Parathyroid adenoma (tissue), 2 donors: ENCODE measurements around the gene C10orf120.

ENCODE experiments used
- H2AFZ ChIP-seq: fragments of 300-600 bp; sonication (generic); one replicate; pipeline ENCODE4 v1.7.0; 2017; ENCODE audit warnings: antibody characterized with exemption, mild to moderate bottlenecking
- H3K27ac ChIP-seq: fragments of 300-600 bp; sonication (generic); one replicate; pipeline ENCODE4 v1.7.0; 2017
- H3K27me3 ChIP-seq: fragments of 300-600 bp; sonication (generic); one replicate; pipeline ENCODE4 v1.7.0; 2017; ENCODE audit warnings: low read length; ENCODE audit not compliant: control insufficient read depth, insufficient read depth
- H3K36me3 ChIP-seq: fragments of 300-600 bp; sonication (generic); one replicate; pipeline ENCODE4 v1.7.0; 2017; ENCODE audit warnings: low read length; ENCODE audit not compliant: control insufficient read depth, insufficient read depth
- H3K4me1 ChIP-seq: fragments of 300-600 bp; sonication (generic); one replicate; pipeline ENCODE4 v1.7.0; 2017; ENCODE audit warnings: control low read depth
- H3K4me2 ChIP-seq: fragments of 300-600 bp; sonication (generic); one replicate; pipeline ENCODE4 v1.7.0; 2017; ENCODE audit warnings: low read length
- H3K4me3 ChIP-seq: fragments of 300-600 bp; sonication (generic); one replicate; pipeline ENCODE4 v1.7.0; 2017; ENCODE audit warnings: low read depth, low read length
- H3K79me2 ChIP-seq: fragments of 300-600 bp; sonication (generic); one replicate; pipeline ENCODE4 v1.7.0; 2017; ENCODE audit warnings: control low read depth
- H3K9ac ChIP-seq: fragments of 300-600 bp; sonication (generic); one replicate; pipeline ENCODE4 v1.7.0; 2017; ENCODE audit warnings: mild to moderate bottlenecking
- H3K9me3 ChIP-seq: fragments of 300-600 bp; sonication (generic); one replicate; pipeline ENCODE4 v1.7.0; 2017; ENCODE audit warnings: low read length; ENCODE audit not compliant: control insufficient read depth
- CTCF ChIP-seq: fragments of 300-600 bp; sonication (generic); IDR thresholded peaks from one replicate; pipeline ENCODE4 v1.7.0; 2017; ENCODE audit warnings: antibody characterized with exemption, mild to moderate bottlenecking
- donor health status: primary hyperparathyroidism.

C10orf120 gene

GRCh38 chr10:122715576-122715975 is 15.9 kb upstream of the C10orf120 start:
- Histone ChIP-seq H3K36me3 (no peaks in the 10 kb centered on the region), H3K27ac (no peak overlapping the region), H3K79me2 (no peaks in the 10 kb centered on the region), H3K9me3 (no peaks in the 10 kb centered on the region), H3K4me2 (no peak overlapping the region), H3K4me1 (no peaks in the 10 kb centered on the region), H3K27me3 (no peaks in the 10 kb centered on the region), H2AFZ (no peak overlapping the region), H3K4me3 (no peak overlapping the region), H3K9ac (no peak overlapping the region)
- TF ChIP-seq CTCF = no peak

GRCh38 chr10:122713091-122713885 is 13.6 kb upstream of the C10orf120 start:
- Histone ChIP-seq H3K27ac (no peak overlapping the region), H3K27me3 (no peaks in the 10 kb centered on the region), H3K4me1 (no peaks in the 10 kb centered on the region), H2AFZ (no peak overlapping the region), H3K9ac (no peak overlapping the region), H3K4me3 (no peak overlapping the region), H3K79me2 (no peaks in the 10 kb centered on the region), H3K9me3 (no peaks in the 10 kb centered on the region), H3K4me2 (no peak overlapping the region), H3K36me3 (no peaks in the 10 kb centered on the region)
- TF ChIP-seq CTCF = no peak

- H3K36me3 ChIP-seq = no peaks in the 10 kb centered on the region
- no peak overlapping the region for H3K4me3 ChIP-seq
- no peaks in the 10 kb centered on the region for H3K27me3 ChIP-seq
- H2AFZ ChIP-seq = no peak overlapping the region
- H3K9me3 ChIP-seq = no peaks in the 10 kb centered on the region
- no peaks in the 10 kb centered on the region for H3K79me2 ChIP-seq
- no peak overlapping the region for H3K27ac ChIP-seq
- no peak overlapping the region for H3K4me2 ChIP-seq
- no peak overlapping the region for H3K9ac ChIP-seq
- no peaks in the 10 kb centered on the region for H3K4me1 ChIP-seq
- TF ChIP-seq CTCF = no peak
These were observed 10.9 kb upstream of the C10orf120 start for GRCh38 chr10:122710576-122710975.

- TF ChIP-seq CTCF = no peak
- no peak overlapping the region for H3K4me3 ChIP-seq
These were observed 10.3 kb upstream of the C10orf120 start for GRCh38 chr10:122709971-122710370.

GRCh38 chr10:122707535-122707934 is 7.9 kb upstream of the C10orf120 start:
- H3K27ac ChIP-seq = no peak overlapping the region
- no peak for TF ChIP-seq CTCF
- no peak overlapping the region for H2AFZ ChIP-seq
- H3K79me2 ChIP-seq = no peaks in the 10 kb centered on the region
- no peaks in the 10 kb centered on the region for H3K27me3 ChIP-seq
- no peaks in the 10 kb centered on the region for H3K4me1 ChIP-seq
- no peaks in the 10 kb centered on the region for H3K9me3 ChIP-seq
- H3K4me2 ChIP-seq = no peak overlapping the region
- H3K36me3 ChIP-seq = no peaks in the 10 kb centered on the region
- H3K4me3 ChIP-seq = no peak overlapping the region
- no peak overlapping the region for H3K9ac ChIP-seq

More at GRCh38 chr10:122709971-122710370, 10.3 kb upstream of the C10orf120 start:
- no peak overlapping the region for H3K4me2 ChIP-seq
- no peak overlapping the region for H3K9ac ChIP-seq
- no peaks in the 10 kb centered on the region for H3K79me2 ChIP-seq
- no peak overlapping the region for H2AFZ ChIP-seq
- H3K36me3 ChIP-seq = no peaks in the 10 kb centered on the region
- H3K27ac ChIP-seq = no peak overlapping the region
- H3K9me3 ChIP-seq = no peaks in the 10 kb centered on the region
- H3K27me3 ChIP-seq = no peaks in the 10 kb centered on the region
- H3K4me1 ChIP-seq = no peaks in the 10 kb centered on the region
